Gastroesophageal sphincter (tissue), 4 donors: ENCODE data around the gene TTLL1. TPM values are rescaled to one million over a fixed set of nuclear protein-coding genes. Genes with fewer than 3 reads are reported as not detected.
A peak's percentile ranks its signal among the peaks of the same experiment; 100 is the strongest.

Source experiments
- ATAC-seq: fragments of 150-250 bp; one replicate; pipeline ENCODE4 v1.9.1; 2016; ENCODE audit warnings: mild to moderate bottlenecking, moderate library complexity
- H3K27ac ChIP-seq, 4 donors: fragments of 200-600 bp; sonication (generic) in 3 of 4; 1 replicate in 3 of 4; 2 replicates in 1 of 4; pipeline ENCODE4 v1.5.1; 2016 to 2019
- H3K27me3 ChIP-seq: fragments of 200-600 bp; sonication (generic); one replicate; pipeline ENCODE4 v1.5.1; 2019
- H3K36me3 ChIP-seq, 2 donors: fragments of 200-600 bp; sonication (generic); one replicate each; pipeline ENCODE4 v1.5.1; 2019; ENCODE audit warnings: control low read depth in 1 of 2
- H3K4me1 ChIP-seq, 3 donors: fragments of 200-600 bp; sonication (generic); 1 replicate in 2 of 3; 2 replicates in 1 of 3; pipeline ENCODE4 v1.5.1; 2016 to 2019; ENCODE audit warnings: control low read depth in 2 of 3
- H3K4me3 ChIP-seq, 2 donors: fragments of 200-600 bp; sonication (generic); one replicate each; pipeline ENCODE4 v1.5.1; 2019; ENCODE audit warnings: mild to moderate bottlenecking in 1 of 2, moderate library complexity in 1 of 2
- H3K9me3 ChIP-seq, 3 donors: fragments of 200-600 bp; sonication (generic); one replicate each; pipeline ENCODE4 v1.5.1; 2017 to 2019; ENCODE audit warnings: control low read depth in 2 of 3
- CTCF ChIP-seq, 4 experiments: fragments of 200-600 bp in 2 of 4; fragments of 450-650 bp in 2 of 4; sonication (generic) in 1 of 4; IDR thresholded peaks; one replicate each; pipeline ENCODE4 v1.5.1; 2017 to 2019; ENCODE audit warnings: antibody characterized with exemption in 4 of 4, mild to moderate bottlenecking in 2 of 4, moderate library complexity in 2 of 4
- EP300 ChIP-seq: sonication (generic); formaldehyde crosslinking; IDR thresholded peaks from one replicate; pipeline ENCODE4 v1.6.1; 2017; ENCODE audit warnings: antibody characterized with exemption, mild to moderate bottlenecking
- POLR2A ChIP-seq, 2 donors: fragments of 450-650 bp; IDR thresholded peaks; one replicate each; pipeline ENCODE4 v1.6.1; 2017; ENCODE audit warnings: antibody characterized with exemption in 2 of 2, mild to moderate bottlenecking in 2 of 2, moderate library complexity in 1 of 2
- POLR2AphosphoS5 ChIP-seq: sonication (generic); formaldehyde crosslinking; IDR thresholded peaks from one replicate; pipeline ENCODE4 v1.6.1; 2017; ENCODE audit warnings: antibody characterized with exemption
- WGBS, 2 donors: methylation state at CpG; one replicate each; pipeline ENCODE4 v1.1.5; 2018; ENCODE audit warnings: low coverage in 1 of 2; 5-methylcytosine and 5-hydroxymethylcytosine counted together
- total RNA-seq, 4 donors: library from RNA; depleted of rRNA; stranded (reverse); fragments of >200 nt; gene quantifications; one replicate each; pipeline ENCODE4 v1.1.0, GENCODE V29; 2016

Gene TTLL1
- total RNA-seq: 1 to 10 TPM; 3.9 to 8.0 (median 5.4) TPM

GRCh38 chr22:43088984-43089717 lies at the start of gene TTLL1:
Gene TTLL1, minus strand, starts transcription at chr22:43089391. Its CDS starts 13,805 bp downstream, at chr22:43075586.
- TF ChIP-seq POLR2A (IDR thresholded peaks at IDR 0.05) (peak; percentile 16 to 24), EP300 (no peak), CTCF (IDR thresholded peaks at IDR 0.05) (peak in 3 of 4 experiments; percentile 22 to 42 (median 40)), POLR2AphosphoS5 (peak; percentile 16)
- Histone ChIP-seq H3K36me3 (no peaks in the 10 kb centered on the region), H3K4me1 (peaks cover 0 to 17% (median 3%) of the 10 kb centered on the region in 3 donors), H3K4me3 (peak within 1 kb of the TSS; percentile 75 to 80), H3K9me3 (no peaks in the 10 kb centered on the region), H3K27me3 (no peaks in the 10 kb centered on the region), H3K27ac (peak within 1 kb of the TSS in 3 of 4 donors; percentile 68 to 72 (median 70))
- ATAC-seq: peak; percentile 96
- WGBS, 2 donors: 7 to 39% methylated on average over 7 to 9 of the region's 64 CpGs

- 52 to 58% methylated on average over 9 of the region's 10 CpGs for WGBS, 2 donors
- H3K36me3 ChIP-seq: peaks cover 0 to 94% of the 10 kb centered on the region in 2 donors
- H3K4me1 ChIP-seq: peaks cover 0 to 32% (median 2%) of the 10 kb centered on the region in 3 donors
- H3K9me3 ChIP-seq: no peaks in the 10 kb centered on the region
- no peaks in the 10 kb centered on the region for H3K27me3 ChIP-seq
- H3K27ac ChIP-seq: peak overlapping the region in 1 of 4 donors; percentile 7
- H3K4me3 ChIP-seq: no peak overlapping the region
- no peak for ATAC-seq
- no peak for TF ChIP-seq CTCF (IDR thresholded peaks at IDR 0.05)
- no peak for TF ChIP-seq POLR2A (IDR thresholded peaks at IDR 0.05)
- TF ChIP-seq POLR2AphosphoS5: no peak
- no peak for TF ChIP-seq EP300
These were observed 47.6 kb upstream of the TTLL1 start for GRCh38 chr22:43136801-43137200.

GRCh38 chr22:43136255-43136654 lies 47.1 kb upstream of the TTLL1 start:
- Histone ChIP-seq H3K4me1 (peaks cover 0 to 32% (median 0%) of the 10 kb centered on the region in 3 donors), H3K9me3 (no peaks in the 10 kb centered on the region), H3K27ac (peak overlapping the region in 1 of 4 donors; percentile 7), H3K27me3 (no peaks in the 10 kb centered on the region), H3K4me3 (no peak overlapping the region), H3K36me3 (peaks cover 0 to 99% of the 10 kb centered on the region in 2 donors)
- no peak for TF ChIP-seq POLR2AphosphoS5
- TF ChIP-seq EP300: no peak
- no peak for TF ChIP-seq POLR2A (IDR thresholded peaks at IDR 0.05)
- peak in 2 of 4 experiments; percentile 39 to 56 for TF ChIP-seq CTCF (IDR thresholded peaks at IDR 0.05)
- ATAC-seq: peak; percentile 40
- 38% methylated on average over 4 of the region's 9 CpGs; no CpG with 5 or more reads in 1 of the 2 donors for WGBS, 2 donors

GRCh38 chr22:43135565-43135964 lies 46.4 kb upstream of the TTLL1 start:
- WGBS, 2 donors: 70 to 100% methylated on average over 1 to 2 of the region's 5 CpGs
- peaks cover 0 to 27% (median 0%) of the 10 kb centered on the region in 3 donors for H3K4me1 ChIP-seq
- peaks cover 0 to 100% of the 10 kb centered on the region in 2 donors for H3K36me3 ChIP-seq
- H3K9me3 ChIP-seq: no peaks in the 10 kb centered on the region
- no peak overlapping the region for H3K4me3 ChIP-seq
- no peak overlapping the region for H3K27ac ChIP-seq
- no peaks in the 10 kb centered on the region for H3K27me3 ChIP-seq
- TF ChIP-seq POLR2A (IDR thresholded peaks at IDR 0.05) (no peak), CTCF (IDR thresholded peaks at IDR 0.05) (no peak), POLR2AphosphoS5 (no peak), EP300 (no peak)
- ATAC-seq: no peak

- Histone ChIP-seq H3K4me1 (peaks cover 0 to 27% (median 0%) of the 10 kb centered on the region in 3 donors), H3K9me3 (no peaks in the 10 kb centered on the region), H3K27me3 (no peaks in the 10 kb centered on the region), H3K36me3 (peaks cover 0 to 91% of the 10 kb centered on the region in 2 donors), H3K27ac (no peak overlapping the region), H3K4me3 (no peak overlapping the region)
- TF ChIP-seq POLR2A (IDR thresholded peaks at IDR 0.05) (no peak), POLR2AphosphoS5 (no peak), CTCF (IDR thresholded peaks at IDR 0.05) (no peak), EP300 (no peak)
- 60% methylated on average over 1 of the region's 4 CpGs; no CpG with 5 or more reads in 1 of the 2 donors for WGBS, 2 donors
- no peak for ATAC-seq
These were observed 45.4 kb upstream of the TTLL1 start for GRCh38 chr22:43134553-43134952.
